Endodermal cell (in vitro differentiated cells): ENCODE results near the gene GPER1. TPM values are rescaled to one million over a fixed set of nuclear protein-coding genes. Genes with fewer than 3 reads are reported as not detected.

Experiments used
- DNase-seq: peaks from one replicate; pipeline ENCODE4 v3.0.0-alpha.2; 2017
- H3K27ac ChIP-seq: 2 replicates; pipeline ENCODE4 v1.5.1; 2013; ENCODE audit warnings: mild to moderate bottlenecking, low read depth, low read length, moderate library complexity
- H3K27me3 ChIP-seq: 2 replicates; pipeline ENCODE4 v1.6.1; 2013; ENCODE audit warnings: mild to moderate bottlenecking, low read length, moderate library complexity; ENCODE audit not compliant: insufficient read depth, control insufficient read depth, poor library complexity, severe bottlenecking
- H3K36me3 ChIP-seq: 2 replicates; pipeline ENCODE4 v1.7.0; 2013; ENCODE audit warnings: mild to moderate bottlenecking, low read length, moderate library complexity; ENCODE audit not compliant: control insufficient read depth, insufficient read depth
- H3K4me1 ChIP-seq: one replicate; pipeline ENCODE4 v1.7.0; 2013; ENCODE audit warnings: low read length; ENCODE audit not compliant: control insufficient read depth, insufficient read depth
- H3K4me3 ChIP-seq: 2 replicates; pipeline ENCODE4 v1.5.1; 2013; ENCODE audit warnings: mild to moderate bottlenecking, low read length, moderate library complexity
- H3K9ac ChIP-seq: 2 replicates; pipeline ENCODE4 v1.6.1; 2013; ENCODE audit warnings: mild to moderate bottlenecking, low read length, moderate library complexity; ENCODE audit not compliant: poor library complexity, severe bottlenecking; ENCODE audit errors: extremely low read depth
- H3K9me3 ChIP-seq: 2 replicates; pipeline ENCODE4 v1.6.1; 2013; ENCODE audit warnings: mild to moderate bottlenecking, low read length, moderate library complexity; ENCODE audit not compliant: control insufficient read depth
- H3K27ac Mint-ChIP-seq: 2 replicates; pipeline ENCODE4 v1.8.0; 2020; ENCODE audit warnings: mixed read lengths
- H3K27me3 Mint-ChIP-seq: 2 replicates; pipeline ENCODE4 v1.8.0; 2021; ENCODE audit warnings: mild to moderate bottlenecking, mixed read lengths; ENCODE audit not compliant: insufficient read depth
- H3K36me3 Mint-ChIP-seq: 2 replicates; pipeline ENCODE4 v1.8.0; 2020; ENCODE audit warnings: low read depth, mixed read lengths
- H3K4me1 Mint-ChIP-seq: 2 replicates; pipeline ENCODE4 v1.8.0; 2020; ENCODE audit warnings: mixed read lengths
- H3K4me3 Mint-ChIP-seq: 2 replicates; pipeline ENCODE4 v1.8.0; 2020; ENCODE audit warnings: mild to moderate bottlenecking, moderate library complexity, mixed read lengths
- H3K9me3 Mint-ChIP-seq: 2 replicates; pipeline ENCODE4 v1.8.0; 2020; ENCODE audit warnings: mild to moderate bottlenecking, mixed read lengths
- WGBS, 2 experiments: methylation state at CpG; one replicate each; pipeline versions ENCODE4 v1.1.5 to v1.1.7; 2013; ENCODE audit warnings: missing lambda C conversion rate in 2 of 2, mixed read lengths in 1 of 2; ENCODE audit not compliant: insufficient coverage in 1 of 2, insufficient read length in 1 of 2; 5-methylcytosine and 5-hydroxymethylcytosine counted together
- total RNA-seq, 2 donors: library from RNA; stranded (reverse); fragmentation: NEBNext Ultra II Directional in 1 of 2; extraction: Animal tissue kit (Norgen Biotek cat#: 25700) in 1 of 2; gene quantifications; 2 replicates in 1 of 2; 3 replicates in 1 of 2; pipeline ENCODE4 v1.2.1, GENCODE V29; 2021
- TF ChIP-seq, protein P1 (sequence below): fragments of 200-600 bp; sonication (generic); conservative IDR thresholded peaks from 2 replicates; pipeline ENCODE4 v1.5.0; 2021; ENCODE audit warnings: antibody characterized with exemption, mild to moderate bottlenecking

GPER1 gene
- total RNA-seq, 2 donors from 2014 or later, result 0.35 to 0.51 TPM

DNA sequence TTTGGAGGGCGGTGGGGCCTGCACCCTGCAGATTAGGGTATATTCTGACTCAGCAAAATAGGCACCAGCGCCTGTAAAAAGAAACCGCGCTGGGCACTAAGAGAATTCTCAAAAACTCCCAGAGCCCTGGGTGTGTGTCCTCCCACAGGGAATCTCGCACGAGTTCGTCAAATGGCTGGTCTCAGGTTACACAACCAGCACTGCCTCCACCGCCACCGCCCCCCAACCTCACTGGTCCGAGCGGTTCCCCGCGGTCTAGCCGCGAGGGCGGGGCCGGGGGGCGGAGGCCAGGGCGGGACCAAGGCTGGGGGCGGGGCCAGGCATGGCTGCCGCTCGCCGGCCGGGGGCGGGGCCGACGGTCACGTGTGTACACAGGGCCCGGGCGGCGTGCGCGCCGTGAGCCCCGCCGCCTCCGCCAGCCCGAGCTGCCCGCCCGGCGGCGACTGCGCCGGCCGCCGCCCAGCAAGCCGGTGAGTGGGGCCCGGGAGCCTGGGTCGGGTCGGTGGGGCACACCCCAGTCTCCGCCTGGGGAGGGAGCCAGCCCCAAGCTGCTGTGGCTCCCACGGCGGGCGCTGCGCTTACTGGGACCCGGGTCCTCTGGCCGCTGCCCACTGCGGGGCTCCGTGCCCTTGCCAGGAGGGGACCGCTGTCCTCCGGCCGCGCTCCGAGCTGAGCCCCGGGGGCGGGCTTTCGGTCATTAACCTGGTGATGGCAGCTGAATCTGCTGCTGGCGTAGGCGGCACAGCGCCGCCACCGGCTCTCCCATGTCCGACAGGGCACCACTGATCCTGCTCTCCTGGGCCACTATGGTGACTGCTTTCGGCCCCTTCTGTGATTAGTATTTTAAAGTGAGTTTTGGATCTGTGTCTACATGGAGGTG lies 43.5 kb upstream of the GPER1 start, which contains the start of gene GPR146:
TSS of gene GPR146 (plus strand) at position 358 of the 880 bp plus-strand sequence. CDS start 12,970 bp downstream, outside the sequence.
- WGBS, 2 experiments, result 2% methylated on average over 56 to 74 of the region's 74 CpGs

DNA sequence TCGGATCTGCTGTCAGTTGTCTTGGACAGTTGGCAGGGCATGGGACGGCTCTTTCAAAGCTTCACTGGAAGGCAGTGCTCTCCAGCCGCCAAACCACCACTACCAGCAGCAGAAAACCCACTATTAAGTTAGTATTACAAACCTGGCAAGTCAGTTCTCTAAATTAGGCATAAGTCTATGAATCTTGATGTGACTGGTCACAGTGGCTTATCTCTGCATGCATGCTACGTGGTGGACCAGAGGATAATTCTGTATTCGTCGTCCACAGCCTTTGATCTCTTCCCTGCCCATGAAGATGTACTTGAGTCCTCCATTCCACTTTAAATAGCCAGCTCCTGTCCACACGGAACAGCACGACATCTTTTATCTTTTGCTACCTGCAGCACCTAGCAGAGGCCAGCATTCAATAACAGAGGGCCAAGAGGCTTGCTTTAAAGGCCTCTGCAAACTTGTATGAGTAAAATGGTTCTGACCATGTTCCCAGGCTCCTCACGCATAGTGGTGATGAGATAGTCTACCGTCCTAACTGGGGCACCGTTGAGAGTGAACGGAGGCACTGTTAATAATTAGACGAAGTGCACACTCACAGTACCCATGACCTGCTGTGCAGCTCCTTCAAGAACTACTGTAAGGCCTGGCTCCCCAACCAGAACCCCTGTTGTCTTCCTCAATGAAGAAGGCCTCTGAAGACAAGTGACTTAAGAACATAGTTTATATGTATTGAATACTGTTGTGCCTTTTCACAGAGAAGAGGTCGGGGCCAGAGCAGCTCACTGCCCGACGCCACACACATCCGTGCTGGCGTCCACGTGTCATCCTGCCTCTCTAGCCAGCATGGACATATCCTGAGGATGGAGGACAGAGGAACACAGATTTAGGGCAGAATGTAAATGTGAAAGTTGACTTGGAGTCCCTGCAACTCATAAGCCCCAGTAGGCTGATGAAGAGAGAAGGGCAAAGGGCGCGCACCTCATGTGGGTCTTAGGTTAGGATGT lies 42.5 kb upstream of the GPER1 start:
- Histone ChIP-seq H3K9me3 (no peaks in the 10 kb centered on the region), H3K27me3 (no peaks in the 10 kb centered on the region), H3K4me3 (peak overlapping the region; percentile 76), H3K9ac (no peak overlapping the region), H3K4me1 (peaks cover 13% of the 10 kb centered on the region), H3K27ac (no peak overlapping the region), H3K36me3 (no peaks in the 10 kb centered on the region)
- H3K9me3 Mint-ChIP-seq, result no peaks in the 10 kb centered on the region
- H3K27me3 Mint-ChIP-seq, result peaks cover 2% of the 10 kb centered on the region
- DNase-seq, result no peak
- TF ChIP-seq, protein P1, sequence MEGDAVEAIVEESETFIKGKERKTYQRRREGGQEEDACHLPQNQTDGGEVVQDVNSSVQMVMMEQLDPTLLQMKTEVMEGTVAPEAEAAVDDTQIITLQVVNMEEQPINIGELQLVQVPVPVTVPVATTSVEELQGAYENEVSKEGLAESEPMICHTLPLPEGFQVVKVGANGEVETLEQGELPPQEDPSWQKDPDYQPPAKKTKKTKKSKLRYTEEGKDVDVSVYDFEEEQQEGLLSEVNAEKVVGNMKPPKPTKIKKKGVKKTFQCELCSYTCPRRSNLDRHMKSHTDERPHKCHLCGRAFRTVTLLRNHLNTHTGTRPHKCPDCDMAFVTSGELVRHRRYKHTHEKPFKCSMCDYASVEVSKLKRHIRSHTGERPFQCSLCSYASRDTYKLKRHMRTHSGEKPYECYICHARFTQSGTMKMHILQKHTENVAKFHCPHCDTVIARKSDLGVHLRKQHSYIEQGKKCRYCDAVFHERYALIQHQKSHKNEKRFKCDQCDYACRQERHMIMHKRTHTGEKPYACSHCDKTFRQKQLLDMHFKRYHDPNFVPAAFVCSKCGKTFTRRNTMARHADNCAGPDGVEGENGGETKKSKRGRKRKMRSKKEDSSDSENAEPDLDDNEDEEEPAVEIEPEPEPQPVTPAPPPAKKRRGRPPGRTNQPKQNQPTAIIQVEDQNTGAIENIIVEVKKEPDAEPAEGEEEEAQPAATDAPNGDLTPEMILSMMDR, result no peak
- WGBS, 2 experiments, result 84 to 89% methylated on average over 19 to 21 of the region's 21 CpGs
- H3K27ac Mint-ChIP-seq, result no peak overlapping the region
- peak overlapping the region; percentile 46 for H3K4me3 Mint-ChIP-seq
- H3K4me1 Mint-ChIP-seq, result peaks cover 39% of the 10 kb centered on the region
- peaks cover 2% of the 10 kb centered on the region for H3K36me3 Mint-ChIP-seq

More for the DNA sequence above, 43.5 kb upstream of the GPER1 start, which contains the start of gene GPR146:
- Histone ChIP-seq H3K4me3 (peak within 1 kb of the TSS; percentile 76), H3K9me3 (no peaks in the 10 kb centered on the region), H3K9ac (peak within 1 kb of the TSS; percentile 59), H3K27ac (peak within 1 kb of the TSS; percentile 91), H3K4me1 (peaks cover 13% of the 10 kb centered on the region), H3K36me3 (no peaks in the 10 kb centered on the region), H3K27me3 (no peaks in the 10 kb centered on the region)
- H3K4me3 Mint-ChIP-seq, result peak within 1 kb of the TSS; percentile 50
- H3K27ac Mint-ChIP-seq, result peak within 1 kb of the TSS; percentile 90
- no peaks in the 10 kb centered on the region for H3K9me3 Mint-ChIP-seq
- H3K4me1 Mint-ChIP-seq, result peaks cover 39% of the 10 kb centered on the region
- peak; percentile 99 for DNase-seq
- TF ChIP-seq, protein P1, result peak; percentile 83
- peaks cover 2% of the 10 kb centered on the region for H3K27me3 Mint-ChIP-seq
- peaks cover 2% of the 10 kb centered on the region for H3K36me3 Mint-ChIP-seq
